ENCODE measurements around the gene THADA.
"Not testable (repeated sequence)": the region's sequence is repeated elsewhere in the genome, so short reads cannot be mapped to it uniquely, and the experiment has no call there.

THADA gene

GRCh38 chr2:43605079-43605655 lies 9.3 kb upstream of the THADA start:
- DNase-seq: peak in 29 of 58 donors; percentile 0 to 59 (median 14)

GRCh38 chr2:43604674-43605073 lies 8.8 kb upstream of the THADA start:
- DNase-seq: no peak

GRCh38 chr2:43600596-43600995 lies 4.8 kb upstream of the THADA start:
- not testable (repeated sequence) for DNase-seq

GRCh38 chr2:43594875-43595274 lies 963 bp downstream of the THADA start:
- DNase-seq: no peak

GRCh38 chr2:43593254-43593653 lies 2.6 kb downstream of the THADA start:
- DNase-seq: no peak

GRCh38 chr2:43592443-43592842 lies 3.4 kb downstream of the THADA start:
- no peak for DNase-seq

GRCh38 chr2:43585708-43586107 lies 10.1 kb downstream of the THADA start:
- no peak for DNase-seq

- no peak for DNase-seq
Measured at GRCh38 chr2:43579275-43579981, 16.4 kb downstream of the THADA start.

- peak in 5 of 58 donors; percentile 1 to 30 (median 2) for DNase-seq
Measured at GRCh38 chr2:43576981-43577892, 18.6 kb downstream of the THADA start.

- DNase-seq: no peak
Measured at GRCh38 chr2:43572244-43572643, 23.6 kb downstream of the THADA start.

GRCh38 chr2:43569921-43570320 lies 25.9 kb downstream of the THADA start:
- no peak for DNase-seq

GRCh38 chr2:43568228-43568627 lies 27.6 kb downstream of the THADA start:
- no peak for DNase-seq

GRCh38 chr2:43566461-43566729 lies 29.4 kb downstream of the THADA start:
- DNase-seq: no peak

GRCh38 chr2:43563679-43564078 lies 32.2 kb downstream of the THADA start:
- no peak for DNase-seq

- no peak for DNase-seq
Measured at GRCh38 chr2:43560231-43560547, 35.6 kb downstream of the THADA start.

GRCh38 chr2:43559391-43560230 lies 36.2 kb downstream of the THADA start:
- DNase-seq: no peak

- DNase-seq: no peak
Measured at GRCh38 chr2:43557196-43557595, 38.6 kb downstream of the THADA start.

GRCh38 chr2:43556256-43556655 lies 39.6 kb downstream of the THADA start:
- DNase-seq: no peak

GRCh38 chr2:43553341-43553855 lies 42.4 kb downstream of the THADA start:
- DNase-seq: no peak

- no peak for DNase-seq
Measured at GRCh38 chr2:43551990-43552389, 43.8 kb downstream of the THADA start.

GRCh38 chr2:43548381-43548780 lies 47.5 kb downstream of the THADA start:
- not testable (repeated sequence) for DNase-seq

Measured in anterior cingulate cortex (tissue), 58 donors.